ENCODE results near the gene ABCA13.
A peak's percentile ranks its signal among the peaks of the same experiment; 100 is the strongest.

ABCA13 gene

DNA sequence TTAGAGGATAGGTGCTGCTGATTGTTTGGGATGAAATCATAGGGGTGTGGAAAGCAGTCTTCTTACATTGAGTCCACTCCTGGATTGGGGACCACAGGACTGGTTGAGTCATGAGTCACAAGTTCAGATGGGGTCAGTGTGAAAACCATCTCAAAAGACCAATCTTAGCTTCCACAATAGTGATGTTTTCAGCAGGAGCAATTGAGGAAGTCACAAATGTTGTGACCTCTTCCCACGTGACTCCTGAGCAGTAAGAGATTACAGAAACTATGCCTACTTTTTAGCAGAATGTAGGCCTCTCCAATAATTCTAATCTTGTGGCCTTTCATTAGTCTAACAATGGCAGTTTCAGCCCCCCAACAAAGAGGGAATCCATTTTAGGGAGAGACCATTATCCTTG is 496.1 kb downstream of the ABCA13 start:
- DNase-seq: no peak

DNA sequence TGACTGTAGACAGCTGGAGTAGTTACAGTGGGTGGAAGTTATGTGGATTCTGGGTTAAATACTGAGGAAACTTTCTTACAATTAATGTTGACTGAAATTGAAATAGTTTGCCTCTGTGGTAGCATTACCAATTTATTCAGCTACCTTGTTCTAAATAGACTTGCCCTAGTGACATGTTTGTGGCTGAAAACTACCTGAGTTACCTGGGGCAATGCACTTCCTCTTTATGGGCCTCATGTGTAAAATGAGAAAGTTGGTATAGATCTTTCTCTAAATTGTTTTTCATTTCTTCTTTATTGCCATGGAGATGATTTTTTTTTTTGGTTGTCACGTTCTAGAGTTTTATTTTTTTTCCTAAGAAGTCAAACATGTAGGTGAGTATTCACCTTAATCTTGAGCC is 500.4 kb downstream of the ABCA13 start:
- DNase-seq: no peak

DNA sequence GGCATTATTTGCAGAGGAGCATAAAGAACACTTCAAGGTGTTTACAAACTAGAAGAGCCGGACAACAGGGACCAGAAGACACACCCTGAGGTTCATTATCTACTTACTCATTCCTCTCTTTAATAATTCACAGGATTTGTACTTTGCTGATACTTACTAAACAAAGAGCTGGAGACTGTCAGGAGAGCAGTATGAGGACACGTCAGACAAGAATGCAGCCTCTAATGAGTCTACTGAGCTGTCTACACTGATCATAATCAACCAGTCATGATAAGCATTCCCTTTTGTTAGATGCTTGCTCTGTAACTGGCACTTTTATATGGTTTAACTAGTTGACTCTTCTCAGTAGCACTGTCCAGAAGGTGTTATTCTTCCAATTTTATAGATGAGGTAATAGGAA is 509.7 kb downstream of the ABCA13 start:
- peak; percentile 32 for DNase-seq

DNA sequence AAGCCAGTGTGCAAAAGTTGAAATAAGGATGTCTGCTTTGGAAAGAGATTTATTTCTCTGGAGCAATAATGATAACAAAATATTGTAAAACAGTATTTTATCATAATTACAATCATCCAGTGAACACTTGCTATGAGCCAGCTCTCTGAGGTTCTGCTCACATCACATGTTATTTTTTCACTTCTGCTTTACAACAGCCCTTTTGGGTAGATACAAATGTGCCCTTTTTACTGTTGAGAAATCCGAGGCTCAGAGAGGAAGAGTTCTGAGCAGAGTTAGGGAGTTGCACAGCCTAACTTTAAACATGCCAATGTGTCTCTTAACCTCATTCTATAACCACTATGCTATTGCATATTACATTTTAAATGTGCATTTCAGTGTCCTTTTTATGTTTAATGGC is 520.5 kb downstream of the ABCA13 start:
- no peak for DNase-seq

Measured in DMS53 (cell line).